Stimulated activated naive CD8-positive, alpha-beta T cell treated with anti-CD3 and anti-CD28 coated beads, Interleukin-15, Interleukin-2, amounts not matched to agents 100 U/mL and 50 U/mL, for 24 hours (primary cell): Measurements from ENCODE around the gene NTM.

ENCODE experiments used
- ATAC-seq: fragments of 150-1000 bp; cut with Tn5 transposase; one replicate; pipeline ENCODE4 v1.10.0; 2021
- DNase-seq: peaks from one replicate; pipeline ENCODE4 v3.0.0; 2021

The NTM gene

DNA sequence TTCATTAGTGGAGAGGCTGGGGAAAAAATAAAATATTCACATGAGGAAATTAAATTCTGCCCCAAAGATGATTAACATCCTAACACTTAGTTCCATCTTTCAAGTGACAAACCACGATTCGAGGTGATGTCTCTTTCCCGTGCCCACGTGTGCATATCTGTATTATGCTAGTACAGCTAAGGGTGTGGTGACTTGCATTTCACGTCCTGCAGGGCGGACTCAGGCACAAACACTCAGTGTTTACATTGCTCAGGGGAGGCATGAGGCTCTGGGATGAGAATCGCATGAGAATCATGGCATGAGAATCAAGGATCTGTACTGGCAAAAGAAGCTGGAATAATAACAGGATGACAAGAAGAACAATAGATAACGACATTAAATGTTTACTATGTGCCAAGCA, 179.4 kb downstream of the NTM start:
- DNase-seq (no peak), ATAC-seq (no peak)

DNA sequence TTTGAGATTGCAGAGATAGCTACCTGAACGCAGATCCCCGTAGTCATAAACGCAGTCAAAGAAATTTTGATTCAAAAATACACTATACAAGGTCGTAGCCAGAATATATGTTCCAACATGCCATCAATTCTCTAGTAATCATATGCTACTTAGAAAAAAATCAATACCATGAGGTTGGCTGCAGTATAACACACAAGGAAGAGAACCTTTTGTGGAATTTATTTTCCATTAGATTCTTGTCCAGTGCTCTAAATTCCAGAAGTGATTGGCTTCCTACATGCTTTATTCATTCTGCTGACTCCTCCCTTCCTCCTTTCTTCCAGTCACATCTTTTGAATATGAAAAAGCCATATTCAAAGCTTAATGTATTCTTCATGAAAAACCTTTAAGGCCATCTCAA, 189.9 kb downstream of the NTM start:
- no peak for DNase-seq
- ATAC-seq = no peak

DNA sequence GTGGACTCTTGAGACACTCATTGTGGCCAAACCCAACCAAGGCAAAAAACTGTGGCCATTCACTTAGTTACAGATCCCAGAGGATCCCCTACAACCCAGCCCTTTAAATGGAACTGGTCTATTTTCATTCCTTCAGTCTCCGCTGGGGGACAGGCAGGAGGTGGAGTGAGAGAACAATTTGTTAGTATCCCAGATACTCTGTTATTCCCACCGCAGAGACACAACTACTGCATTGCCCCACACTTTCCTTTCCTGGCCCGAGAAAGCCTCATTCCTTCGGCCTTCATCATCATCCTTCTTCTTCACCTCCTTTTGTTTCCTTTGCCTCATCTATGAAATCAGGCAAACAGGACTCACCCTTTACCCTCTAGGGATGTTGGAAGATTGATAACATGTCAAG, 191.1 kb downstream of the NTM start:
- ATAC-seq (no peak), DNase-seq (no peak)

DNA sequence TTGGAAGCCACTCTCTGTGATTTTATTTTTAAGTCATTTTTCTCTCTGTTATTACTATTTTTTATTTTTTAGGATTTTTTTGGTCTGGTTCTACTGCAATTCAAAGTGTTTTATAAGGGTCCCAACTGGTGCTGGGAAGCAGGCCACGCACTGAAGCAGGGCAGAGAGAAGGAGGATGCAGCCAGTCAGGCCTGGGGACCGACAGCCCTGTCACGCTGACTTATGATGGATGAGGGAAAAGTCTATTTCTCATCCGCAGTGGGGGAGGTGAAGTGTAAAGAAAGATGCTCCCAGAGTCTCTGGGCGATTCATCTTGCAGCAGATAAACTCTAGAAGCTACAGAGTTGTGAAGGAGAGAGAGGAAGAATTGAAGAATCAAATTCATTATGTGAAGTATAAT, 191.6 kb downstream of the NTM start:
- DNase-seq (no peak), ATAC-seq (no peak)

DNA sequence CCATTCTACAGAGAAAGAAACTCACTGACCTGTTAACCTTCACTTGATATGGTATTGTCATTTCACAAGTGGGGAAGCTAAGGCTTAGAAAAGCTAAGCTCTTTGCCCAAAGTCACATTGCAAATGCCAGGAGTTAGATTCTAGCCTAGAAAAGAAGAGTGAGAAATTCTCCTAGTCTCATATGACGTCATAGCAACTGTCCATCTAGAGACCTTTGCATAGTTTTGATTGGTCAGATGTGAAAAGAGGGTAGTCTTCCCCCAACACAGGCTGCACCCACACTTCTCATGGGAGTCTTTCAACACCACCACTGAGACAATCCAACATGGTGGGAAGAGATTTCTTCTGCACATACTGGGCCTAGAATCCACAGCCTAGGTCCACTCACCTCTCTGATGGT, 197.9 kb downstream of the NTM start:
- ATAC-seq = no peak
- DNase-seq = no peak

DNA sequence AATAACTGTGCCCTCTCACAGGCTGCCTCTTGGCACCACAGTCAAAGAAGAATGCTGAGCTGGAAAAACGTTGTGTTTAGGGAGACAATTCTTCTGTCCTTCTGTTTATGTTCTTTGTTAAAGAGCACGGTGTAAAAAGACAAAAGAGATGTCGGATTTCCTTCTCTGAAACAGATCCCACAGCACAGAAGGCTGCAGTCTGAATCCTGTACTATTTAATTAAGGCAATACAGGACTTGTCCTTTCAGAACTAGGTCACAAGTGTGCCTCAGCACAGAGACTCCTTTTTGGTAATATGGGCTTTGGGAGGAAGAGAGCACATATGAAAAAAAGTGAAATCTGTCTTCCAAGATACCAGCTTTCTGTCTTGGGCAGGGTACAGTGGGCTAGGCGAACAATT, 201.2 kb downstream of the NTM start:
- no peak for DNase-seq
- no peak for ATAC-seq

DNA sequence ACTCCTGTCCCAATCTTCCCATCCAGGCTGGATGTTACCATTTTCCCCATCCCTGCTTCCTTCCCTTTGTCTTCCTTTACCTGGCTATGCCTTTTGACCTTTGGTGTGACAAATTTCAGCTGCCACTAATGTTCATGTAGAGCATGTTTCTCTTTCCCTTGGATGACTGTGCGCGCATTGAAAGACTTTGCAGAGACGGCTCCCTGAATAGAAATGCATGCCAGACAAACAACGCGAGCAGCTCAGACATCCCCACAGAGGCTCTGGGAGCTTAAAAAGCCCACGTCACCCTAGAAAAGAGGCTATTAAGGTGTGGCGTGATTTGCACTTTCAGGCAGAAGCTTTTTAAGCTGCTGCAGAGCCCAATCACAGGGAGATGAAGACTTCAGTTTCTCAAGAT, 202.0 kb downstream of the NTM start:
- ATAC-seq = no peak

DNA sequence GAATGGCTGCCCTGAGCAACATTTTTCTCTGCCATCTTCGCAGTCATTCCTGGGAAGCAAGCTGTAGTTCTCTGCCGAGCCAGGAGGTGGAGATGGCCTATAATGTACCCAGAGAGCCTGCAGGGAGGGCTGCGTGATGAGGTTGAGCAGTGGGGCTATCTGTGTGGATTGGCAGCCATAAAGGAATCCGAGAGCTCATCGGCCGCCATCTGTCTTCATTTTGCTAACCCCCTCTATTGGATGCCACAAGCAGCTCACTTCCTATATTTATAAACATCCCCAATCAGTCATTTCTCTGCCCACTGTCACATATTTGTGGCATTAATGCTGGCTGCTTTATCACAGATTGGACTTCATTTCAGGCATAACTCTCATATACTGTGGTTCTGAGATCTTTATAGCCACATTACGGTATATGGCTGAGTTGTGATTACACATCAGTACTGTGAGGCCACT, 209.5 kb downstream of the NTM start:
- ATAC-seq = no peak
- no peak for DNase-seq

More for the DNA sequence above, 202.0 kb downstream of the NTM start:
- DNase-seq = no peak

DNA sequence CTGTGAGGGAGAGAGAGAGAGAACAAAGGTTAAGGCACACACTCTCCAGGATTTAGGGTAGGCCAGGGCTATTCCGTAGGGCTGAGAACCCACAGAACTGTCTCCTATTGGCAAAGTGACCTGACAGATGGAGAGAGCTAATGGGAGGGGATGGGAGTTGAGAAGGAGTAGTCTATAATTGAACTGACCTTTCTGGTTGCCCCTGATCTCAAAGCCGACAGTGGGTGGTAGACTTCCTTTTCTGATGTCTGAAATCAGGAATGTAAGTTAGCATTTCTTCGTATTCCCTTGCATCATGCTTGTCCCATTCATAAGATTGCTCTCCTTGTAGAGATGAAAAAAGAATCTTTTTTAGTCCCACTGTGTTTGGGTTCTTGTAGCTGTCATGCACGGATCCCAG, 210.1 kb downstream of the NTM start:
- no peak for DNase-seq

DNA sequence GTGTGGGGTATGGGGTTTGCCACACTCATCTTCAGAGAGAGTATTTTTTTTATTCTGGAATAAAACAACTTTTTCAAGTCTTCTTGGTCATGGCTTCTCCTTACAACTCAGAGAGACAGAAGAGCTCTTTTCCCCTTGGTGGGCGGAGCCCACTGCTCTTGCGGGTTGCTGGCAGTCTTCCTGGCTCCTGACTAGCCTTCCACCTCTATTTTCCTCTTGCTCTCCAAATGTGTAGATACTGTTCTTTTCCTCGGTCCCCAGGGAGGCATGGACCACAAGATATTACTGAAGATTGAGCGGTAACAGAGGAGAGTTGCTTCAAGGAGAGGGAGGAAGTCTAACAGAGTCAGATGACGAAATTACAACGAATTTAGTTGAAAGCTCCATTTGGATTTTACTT, 210.6 kb downstream of the NTM start:
- ATAC-seq = no peak
- DNase-seq = no peak

More for the DNA sequence above, 210.1 kb downstream of the NTM start:
- ATAC-seq = no peak

DNA sequence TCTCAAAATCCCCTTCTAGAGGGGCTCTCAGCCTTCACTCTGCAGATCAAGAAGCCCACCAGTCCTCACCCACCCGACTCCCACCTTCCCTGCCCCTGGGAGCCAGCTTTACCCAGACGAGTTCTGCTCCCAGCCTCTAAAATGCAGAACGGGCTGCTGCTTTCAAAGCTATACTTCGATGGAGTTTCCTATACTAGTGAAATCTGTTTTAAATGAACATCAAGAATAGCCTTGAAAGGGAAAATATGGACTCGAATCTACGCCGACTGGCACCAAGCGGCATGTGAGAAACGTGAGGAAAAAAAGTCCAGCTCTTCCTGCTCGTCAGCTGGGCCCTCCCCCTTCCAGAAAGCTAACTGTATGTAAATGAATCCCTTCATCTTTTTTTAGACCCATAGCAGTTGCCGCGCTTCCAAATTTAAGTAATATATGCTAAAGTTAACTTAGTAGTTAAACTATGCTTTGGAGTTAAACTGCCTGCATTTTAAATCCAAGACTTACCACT, 211.7 kb downstream of the NTM start:
- no peak for ATAC-seq

DNA sequence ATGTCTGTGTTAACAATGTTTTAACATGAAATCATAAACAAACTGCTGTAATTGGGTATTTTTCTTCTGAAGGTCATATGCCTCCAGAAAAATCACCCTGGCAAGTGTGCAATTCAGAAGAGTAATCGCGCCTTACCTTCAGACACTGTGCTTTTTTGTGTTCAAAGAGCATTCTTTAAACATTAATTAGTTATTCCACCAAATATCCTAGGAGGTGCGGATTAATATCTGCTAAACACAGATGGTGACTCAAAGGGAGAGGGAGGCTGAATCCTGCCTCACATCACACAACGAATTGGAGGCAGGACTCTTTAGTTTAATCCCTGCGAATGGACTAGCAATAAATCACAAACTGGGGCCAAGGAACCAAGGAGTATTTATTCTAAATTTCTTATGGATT, 213.0 kb downstream of the NTM start:
- ATAC-seq (no peak), DNase-seq (no peak)

More for the DNA sequence above, 211.7 kb downstream of the NTM start:
- DNase-seq = no peak

DNA sequence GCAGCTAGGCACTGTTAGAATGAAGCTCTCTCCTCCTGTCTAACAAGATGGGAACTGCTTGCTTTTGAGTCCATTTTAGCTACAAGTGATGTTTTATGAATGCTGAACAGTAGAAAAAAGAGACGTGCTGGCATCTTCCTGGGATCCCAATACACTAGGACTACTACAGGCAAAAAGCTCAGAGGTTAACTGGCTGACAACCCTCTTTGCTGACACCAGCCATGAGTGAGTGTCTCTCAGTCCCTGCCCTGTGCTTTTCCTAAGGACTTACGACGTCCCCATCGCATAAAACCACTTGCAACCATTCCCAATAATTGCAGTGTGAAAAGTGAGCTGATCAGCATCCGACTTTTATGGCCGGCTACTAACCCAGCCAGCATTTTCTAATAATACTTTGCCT, 213.5 kb downstream of the NTM start:
- no peak for DNase-seq
- no peak for ATAC-seq

DNA sequence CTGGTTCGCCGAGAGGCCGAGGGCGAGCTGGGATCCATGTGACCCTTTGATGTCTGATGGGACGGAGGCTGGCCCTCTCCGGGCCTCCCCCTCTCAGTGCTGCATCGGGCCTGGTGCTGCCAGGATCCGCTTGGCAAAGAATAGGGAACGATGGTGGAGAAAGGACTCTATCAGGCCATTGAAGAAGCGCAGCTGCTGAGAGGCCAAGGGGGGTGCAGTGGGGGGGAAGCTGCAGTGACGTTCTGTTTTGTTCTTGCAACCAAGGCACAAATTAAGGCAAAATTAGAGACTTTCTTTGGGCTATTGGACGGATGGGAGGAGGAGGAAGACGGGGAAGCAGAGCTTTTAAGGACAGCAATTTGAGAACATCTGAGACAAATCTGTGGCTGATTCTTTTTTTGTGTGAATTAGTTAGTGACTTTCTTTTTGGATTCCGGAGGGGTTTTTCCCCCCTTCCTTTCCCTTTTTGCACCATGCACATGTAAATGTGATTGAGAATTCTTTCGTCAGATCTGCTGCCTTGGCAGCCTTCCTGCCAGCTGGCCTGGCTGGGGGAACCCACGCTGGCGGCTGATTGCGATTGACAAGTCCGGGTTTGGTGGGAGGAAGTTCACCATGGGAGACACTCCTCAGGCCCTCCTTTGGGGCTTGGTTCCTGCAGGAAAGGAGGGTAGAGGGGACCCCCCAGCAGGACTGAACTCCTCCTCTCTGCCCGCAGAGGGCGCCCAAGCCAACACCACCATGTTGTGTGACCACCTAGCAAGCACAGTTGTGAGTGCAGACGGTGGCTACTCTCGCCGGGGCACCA, 214.6 kb downstream of the NTM start:
- ATAC-seq = no peak
- peak; percentile 6 for DNase-seq

DNA sequence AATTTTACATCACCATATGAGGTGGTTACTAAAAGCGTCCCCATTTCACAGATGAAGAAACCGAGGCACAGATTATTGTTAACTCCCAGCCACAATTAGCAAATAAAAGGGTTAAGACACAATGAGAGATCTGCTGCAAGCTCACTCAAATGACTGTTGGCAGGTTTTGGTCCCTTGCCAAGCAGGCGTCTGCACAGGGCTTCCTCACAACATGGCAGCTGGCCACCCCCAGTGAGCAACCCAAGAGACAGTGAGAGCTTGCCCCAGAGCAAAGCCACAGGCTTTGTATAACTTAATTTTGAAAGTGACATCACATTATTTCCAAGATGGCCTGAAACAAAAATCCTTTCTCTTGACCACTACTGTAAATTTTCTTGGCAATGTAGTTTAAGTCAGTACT, 217.6 kb downstream of the NTM start:
- ATAC-seq = no peak

DNA sequence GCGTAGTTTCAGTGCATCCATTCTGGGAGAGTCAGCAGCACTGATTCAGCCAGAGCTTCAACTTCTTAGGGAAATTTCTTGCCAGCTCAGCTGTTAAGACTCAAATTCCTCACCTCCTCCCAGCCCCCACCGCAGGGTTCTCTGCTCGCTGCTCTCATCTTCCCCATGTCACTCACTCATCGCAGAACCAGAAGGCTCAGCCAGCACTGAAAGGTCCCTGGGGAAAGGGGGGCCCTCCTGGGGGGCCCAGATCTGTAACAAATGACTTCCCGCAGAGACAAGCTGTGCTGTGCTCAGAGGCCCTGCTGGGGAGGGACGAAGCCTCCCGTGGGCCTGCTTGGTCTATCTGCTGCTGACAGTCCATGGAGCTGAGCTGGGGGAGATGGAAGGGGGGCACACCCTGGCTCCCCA, 220.6 kb downstream of the NTM start:
- no peak for ATAC-seq
- no peak for DNase-seq

More for the DNA sequence above, 217.6 kb downstream of the NTM start:
- DNase-seq = no peak

DNA sequence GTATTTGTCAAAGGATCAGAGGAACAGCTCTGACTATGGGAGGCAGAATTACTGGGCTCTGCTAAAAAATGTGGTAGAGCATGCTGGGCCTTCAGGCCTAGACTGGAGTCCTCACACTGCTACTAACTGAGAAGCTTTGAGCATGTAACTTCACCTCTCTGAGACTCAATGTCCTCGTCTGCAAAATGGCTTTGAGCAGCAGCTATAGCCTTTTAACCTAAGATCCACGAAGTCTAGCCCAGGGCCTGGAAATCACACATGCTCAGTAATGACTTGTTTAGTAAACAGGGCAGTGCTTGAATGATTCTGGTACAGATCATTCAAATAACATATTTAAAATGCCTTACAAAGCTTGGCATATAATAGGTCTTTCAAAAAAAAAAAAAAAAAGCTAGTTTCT, 221.7 kb downstream of the NTM start:
- no peak for DNase-seq

DNA sequence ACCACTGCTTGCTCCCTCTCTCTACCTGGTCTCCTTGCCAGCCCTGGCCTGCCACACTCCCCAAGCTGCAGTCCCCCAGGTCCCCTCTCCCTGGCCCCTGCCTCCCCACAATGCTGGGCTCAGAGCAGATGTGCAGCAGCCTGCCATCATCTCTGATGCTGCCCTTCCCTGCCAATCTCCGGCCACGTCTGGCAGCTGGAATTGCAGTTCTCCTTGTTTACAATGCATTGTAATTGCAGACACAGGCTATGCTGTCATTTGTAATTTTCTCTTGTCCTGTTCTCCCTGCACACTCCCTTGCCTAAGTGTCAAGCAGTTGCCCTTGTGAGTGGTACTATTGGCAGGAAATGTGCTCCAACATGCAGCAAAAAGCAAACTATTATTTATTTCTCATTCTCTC, 222.3 kb downstream of the NTM start:
- no peak for ATAC-seq
- DNase-seq = no peak

More for the DNA sequence above, 221.7 kb downstream of the NTM start:
- no peak for ATAC-seq

DNA sequence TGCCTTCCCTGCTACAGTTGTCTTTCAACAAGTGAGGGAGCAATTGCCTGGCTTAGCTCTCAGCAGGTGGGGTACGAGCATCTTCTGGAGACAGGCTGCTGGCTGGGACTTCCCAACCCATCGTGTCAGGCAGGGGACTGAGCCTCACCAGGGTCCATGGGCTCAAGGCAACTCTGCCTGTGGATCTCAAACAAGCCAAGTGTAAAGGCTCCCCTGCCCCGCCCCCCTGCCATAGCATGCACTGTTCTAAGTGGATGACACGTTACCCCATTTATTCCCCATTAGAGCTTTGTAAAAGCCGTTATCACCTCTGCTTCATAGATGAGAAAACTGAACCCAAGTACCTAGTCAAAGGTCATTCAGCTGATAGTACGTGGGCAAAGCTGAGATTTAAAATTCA, 222.9 kb downstream of the NTM start:
- ATAC-seq (no peak), DNase-seq (no peak)

DNA sequence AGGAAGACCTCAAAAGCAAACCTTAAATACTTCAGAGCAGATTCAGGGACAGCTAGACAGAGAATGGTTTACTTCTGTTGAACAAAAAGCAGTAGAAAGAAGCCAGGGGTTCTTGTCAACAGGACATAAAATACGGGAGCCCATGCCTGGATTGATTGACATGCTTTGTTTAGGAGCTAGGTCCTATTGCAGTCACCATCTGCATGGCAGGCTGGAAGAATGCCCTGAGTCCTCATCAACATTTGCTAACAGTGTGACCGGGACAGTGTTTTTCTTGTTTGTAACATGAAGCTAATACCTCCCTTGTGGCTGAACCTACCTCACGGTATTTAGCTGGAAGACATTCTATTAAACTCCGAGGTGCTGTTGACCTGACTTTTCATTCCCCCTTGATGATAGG, 225.4 kb downstream of the NTM start:
- no peak for DNase-seq
- ATAC-seq = no peak

DNA sequence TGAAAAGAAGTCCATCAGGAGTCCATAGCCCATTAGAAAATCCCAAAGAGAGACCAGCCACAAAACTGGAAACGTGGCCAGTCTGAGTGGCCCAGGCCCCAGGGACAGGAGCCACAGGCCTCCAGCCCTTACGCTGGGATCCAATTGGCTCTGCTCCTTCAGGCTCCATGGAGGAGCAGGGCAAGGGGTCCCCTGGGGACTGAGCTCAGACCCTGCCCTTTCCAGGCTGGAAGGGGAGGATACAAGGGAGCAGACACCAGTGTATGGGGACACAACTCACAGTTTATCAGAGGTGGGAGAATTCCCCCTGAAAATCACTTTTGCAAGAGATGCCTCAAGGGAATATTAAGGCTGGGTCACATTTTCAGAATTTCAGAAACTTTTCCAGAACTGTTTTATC, 227.5 kb downstream of the NTM start:
- no peak for DNase-seq
- ATAC-seq = no peak

DNA sequence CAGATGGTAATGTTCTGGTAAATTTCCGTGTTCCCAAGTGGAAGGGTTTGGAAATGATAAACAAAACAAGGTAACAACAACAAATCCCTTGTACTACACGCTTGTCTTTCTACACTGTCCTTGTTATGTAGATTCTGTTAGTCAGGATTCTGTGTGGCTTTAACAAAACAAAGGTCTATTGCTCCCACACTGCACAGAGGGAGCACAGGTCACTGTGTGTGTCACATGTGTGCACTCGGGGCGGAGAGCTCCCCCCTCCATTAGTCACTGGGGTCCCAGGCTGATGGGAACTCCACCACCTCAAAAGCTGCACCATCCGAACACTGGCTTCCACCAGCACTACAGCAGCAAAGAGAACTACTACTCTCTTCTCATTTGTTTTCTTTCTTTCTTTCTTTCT, 227.9 kb downstream of the NTM start:
- no peak for ATAC-seq
- no peak for DNase-seq

DNA sequence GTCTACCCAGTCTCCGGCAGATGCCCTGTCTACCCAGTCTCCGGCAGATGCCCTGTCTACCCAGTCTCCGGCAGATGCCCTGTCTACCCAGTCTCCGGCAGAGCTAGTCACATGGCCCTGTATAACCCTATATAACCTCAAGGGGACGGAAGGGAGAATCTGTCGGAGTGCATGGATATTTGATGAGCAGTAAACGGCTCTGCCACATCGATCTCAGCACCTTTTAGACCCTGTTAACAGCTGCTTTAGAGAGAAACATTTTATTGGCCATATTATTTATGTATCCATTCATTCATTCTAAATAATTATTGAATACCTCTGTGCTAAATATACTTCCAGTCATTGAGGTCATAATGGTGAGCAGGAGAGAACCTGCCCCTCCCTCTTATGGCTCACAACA, 228.9 kb downstream of the NTM start:
- DNase-seq (no peak), ATAC-seq (no peak)

DNA sequence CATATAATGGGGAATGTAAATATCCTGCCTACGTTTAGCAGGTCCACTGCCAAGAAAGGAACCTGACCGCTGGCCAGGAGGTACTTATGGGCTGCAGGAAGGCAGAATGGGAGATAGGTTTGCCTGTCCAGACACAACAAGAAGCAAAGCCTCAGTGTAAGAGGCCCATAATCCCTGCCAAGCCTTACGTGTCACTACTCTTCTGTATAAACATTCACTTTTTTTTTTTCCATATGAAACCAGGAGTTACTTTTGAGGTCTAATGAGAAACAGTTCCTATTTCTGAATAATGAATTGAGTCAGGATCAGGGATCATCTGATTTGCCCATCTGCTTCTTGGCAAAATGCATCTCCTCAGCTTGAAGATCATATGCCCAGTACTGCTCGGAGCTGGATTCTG, 230.2 kb downstream of the NTM start:
- no peak for ATAC-seq
- DNase-seq = no peak
